RWPE2 (cell line): ENCODE measurements around the gene ARL5B.

Source experiments
- ATAC-seq: fragments of 200-7000 bp; cut with Tn5 transposase; 3 replicates; pipeline ENCODE4 v1.9.1; 2021; ENCODE audit warnings: low read depth
- DNase-seq: peaks from one replicate; pipeline ENCODE4 v3.0.0-alpha.2; 2020; ENCODE audit warnings: low spot score
- H3K27ac ChIP-seq: fragments of 450-650 bp; 2 replicates; pipeline ENCODE4 v1.5.1; 2017; ENCODE audit warnings: mild to moderate bottlenecking; ENCODE audit not compliant: poor library complexity, severe bottlenecking
- H3K27me3 ChIP-seq: fragments of 250-450 bp; sonication (Bioruptor Pico); 2 replicates; pipeline ENCODE4 v1.5.1; 2021; ENCODE audit warnings: mild to moderate bottlenecking, moderate library complexity; ENCODE audit not compliant: insufficient read depth, poor library complexity, severe bottlenecking
- H3K36me3 ChIP-seq: fragments of 250-450 bp; sonication (Bioruptor Pico); 2 replicates; pipeline ENCODE4 v1.5.1; 2020; ENCODE audit warnings: low read depth, mild to moderate bottlenecking, moderate library complexity
- H3K4me1 ChIP-seq: fragments of 250-450 bp; sonication (Bioruptor Pico); 2 replicates; pipeline ENCODE4 v1.5.1; 2021; ENCODE audit warnings: mild to moderate bottlenecking, moderate library complexity; ENCODE audit not compliant: insufficient read depth, poor library complexity, severe bottlenecking
- H3K4me3 ChIP-seq: fragments of 250-450 bp; sonication (Bioruptor Pico); 2 replicates; pipeline ENCODE4 v1.5.1; 2021; ENCODE audit warnings: mild to moderate bottlenecking, moderate library complexity; ENCODE audit not compliant: severe bottlenecking
- H3K9me3 ChIP-seq: fragments of 250-450 bp; sonication (Bioruptor Pico); 2 replicates; pipeline ENCODE4 v1.5.1; 2021; ENCODE audit warnings: mild to moderate bottlenecking, moderate library complexity; ENCODE audit not compliant: severe bottlenecking
- TF ChIP-seq, protein P1 (sequence below): fragments of 450-650 bp; IDR thresholded peaks from one replicate; pipeline ENCODE4 v1.5.1; 2017; ENCODE audit warnings: mild to moderate bottlenecking, moderate library complexity; ENCODE audit not compliant: poor library complexity, severe bottlenecking

Gene ARL5B

DNA sequence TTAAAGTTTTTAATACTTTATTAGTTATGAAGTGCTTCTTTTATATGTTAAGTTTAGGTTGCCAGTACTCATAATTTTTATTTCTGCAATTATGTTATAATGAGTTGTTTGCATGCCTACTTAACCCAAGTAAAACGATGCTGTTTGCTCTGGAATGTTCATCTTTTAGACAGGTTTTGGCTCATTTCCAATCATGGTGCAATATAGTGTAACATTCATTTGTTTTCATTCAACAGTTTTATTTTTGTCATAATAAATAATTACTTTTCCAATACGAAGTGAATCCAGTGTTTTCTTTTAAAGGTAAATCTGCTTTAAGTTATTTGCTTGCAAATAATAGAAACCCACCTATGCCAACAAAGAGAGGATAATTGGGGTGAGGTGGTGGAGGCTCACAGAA, 22.1 kb downstream of the ARL5B start:
- H3K36me3 ChIP-seq: peaks cover 21% of the 10 kb centered on the region
- peak overlapping the region; percentile 97 for H3K27ac ChIP-seq
- no peaks in the 10 kb centered on the region for H3K9me3 ChIP-seq
- TF ChIP-seq, protein P1, sequence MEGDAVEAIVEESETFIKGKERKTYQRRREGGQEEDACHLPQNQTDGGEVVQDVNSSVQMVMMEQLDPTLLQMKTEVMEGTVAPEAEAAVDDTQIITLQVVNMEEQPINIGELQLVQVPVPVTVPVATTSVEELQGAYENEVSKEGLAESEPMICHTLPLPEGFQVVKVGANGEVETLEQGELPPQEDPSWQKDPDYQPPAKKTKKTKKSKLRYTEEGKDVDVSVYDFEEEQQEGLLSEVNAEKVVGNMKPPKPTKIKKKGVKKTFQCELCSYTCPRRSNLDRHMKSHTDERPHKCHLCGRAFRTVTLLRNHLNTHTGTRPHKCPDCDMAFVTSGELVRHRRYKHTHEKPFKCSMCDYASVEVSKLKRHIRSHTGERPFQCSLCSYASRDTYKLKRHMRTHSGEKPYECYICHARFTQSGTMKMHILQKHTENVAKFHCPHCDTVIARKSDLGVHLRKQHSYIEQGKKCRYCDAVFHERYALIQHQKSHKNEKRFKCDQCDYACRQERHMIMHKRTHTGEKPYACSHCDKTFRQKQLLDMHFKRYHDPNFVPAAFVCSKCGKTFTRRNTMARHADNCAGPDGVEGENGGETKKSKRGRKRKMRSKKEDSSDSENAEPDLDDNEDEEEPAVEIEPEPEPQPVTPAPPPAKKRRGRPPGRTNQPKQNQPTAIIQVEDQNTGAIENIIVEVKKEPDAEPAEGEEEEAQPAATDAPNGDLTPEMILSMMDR: no peak
- peaks cover 38% of the 10 kb centered on the region for H3K4me1 ChIP-seq
- no peaks in the 10 kb centered on the region for H3K27me3 ChIP-seq
- DNase-seq: no peak
- no peak overlapping the region for H3K4me3 ChIP-seq
- no peak for ATAC-seq

DNA sequence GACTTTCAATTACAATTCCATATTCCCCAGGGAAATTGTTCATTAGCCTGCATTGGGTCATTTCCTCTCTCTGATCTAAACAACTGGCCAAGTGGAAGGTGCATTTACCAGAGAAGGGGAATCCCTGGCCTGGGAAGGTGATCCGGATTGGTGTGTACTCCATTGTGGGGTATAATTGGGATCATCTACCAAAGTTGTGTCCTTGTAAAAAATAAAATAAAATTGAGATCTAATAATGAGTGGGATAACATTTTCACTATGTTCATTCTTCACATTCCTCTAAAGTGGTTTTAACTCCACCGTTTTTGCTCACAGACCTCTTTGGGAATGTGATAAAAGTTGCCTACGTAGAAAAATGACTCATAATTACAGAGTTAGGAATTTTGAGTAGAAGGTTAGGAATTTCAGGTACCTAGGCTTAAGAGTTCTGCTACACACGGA, 22.8 kb downstream of the ARL5B start:
- H3K27me3 ChIP-seq: no peaks in the 10 kb centered on the region
- H3K9me3 ChIP-seq: no peaks in the 10 kb centered on the region
- peaks cover 38% of the 10 kb centered on the region for H3K4me1 ChIP-seq
- ATAC-seq (peak; percentile 85), DNase-seq (no peak)
- peaks cover 15% of the 10 kb centered on the region for H3K36me3 ChIP-seq
- H3K27ac ChIP-seq: peak overlapping the region; percentile 97
- TF ChIP-seq, protein P1: no peak
- H3K4me3 ChIP-seq: no peak overlapping the region

DNA sequence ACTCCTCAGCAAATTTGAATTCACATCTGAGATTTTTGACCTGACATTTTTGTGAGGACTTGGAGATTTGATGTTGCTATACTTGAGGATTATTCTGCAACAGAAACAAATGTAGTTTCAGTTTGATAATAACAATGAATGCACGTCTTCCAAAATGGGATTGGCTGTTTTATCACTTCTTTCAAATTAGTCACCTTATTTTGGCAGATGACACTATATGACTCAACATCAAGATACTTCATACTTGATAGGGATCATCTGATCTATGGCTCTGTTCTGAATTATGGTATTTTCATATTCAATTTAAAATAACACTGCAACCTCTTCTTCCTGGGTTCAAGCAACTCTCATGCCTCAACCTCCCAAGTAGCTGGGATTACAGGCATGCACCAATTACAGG, 24.2 kb downstream of the ARL5B start:
- peaks cover 4% of the 10 kb centered on the region; the same call in 1 of the 2 replicates for H3K36me3 ChIP-seq
- H3K27me3 ChIP-seq: no peaks in the 10 kb centered on the region
- peak; percentile 64 for ATAC-seq
- H3K27ac ChIP-seq: peak overlapping the region; percentile 97
- no peak for DNase-seq
- TF ChIP-seq, protein P1: no peak
- H3K4me3 ChIP-seq: no peak overlapping the region
- peaks cover 38% of the 10 kb centered on the region for H3K4me1 ChIP-seq
- H3K9me3 ChIP-seq: no peaks in the 10 kb centered on the region

DNA sequence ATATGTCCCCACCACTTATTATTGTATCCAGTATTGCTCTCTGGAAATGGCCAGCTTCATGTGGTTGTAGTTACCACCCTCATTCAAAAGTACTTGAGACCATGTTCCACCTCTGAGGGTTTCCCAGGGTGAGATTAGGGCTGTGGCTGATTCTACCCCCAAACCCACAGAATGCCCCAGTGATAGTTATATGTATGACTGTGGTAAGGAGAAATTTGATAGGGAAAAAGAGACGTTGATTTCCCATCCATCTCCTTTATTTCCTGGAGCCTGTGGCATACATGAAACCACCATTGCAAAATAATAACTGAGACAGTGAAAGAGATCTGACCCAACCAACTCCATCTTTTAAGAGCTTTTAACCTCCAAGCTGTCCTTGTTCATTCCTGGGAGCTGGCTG, 25.2 kb downstream of the ARL5B start:
- Histone ChIP-seq H3K27ac (peak overlapping the region; percentile 97), H3K4me1 (peaks cover 38% of the 10 kb centered on the region), H3K9me3 (no peaks in the 10 kb centered on the region), H3K36me3 (peaks cover 4% of the 10 kb centered on the region; the same call in 1 of the 2 replicates), H3K4me3 (no peak overlapping the region), H3K27me3 (no peaks in the 10 kb centered on the region)
- DNase-seq (no peak), ATAC-seq (no peak)
- TF ChIP-seq, protein P1: no peak

DNA sequence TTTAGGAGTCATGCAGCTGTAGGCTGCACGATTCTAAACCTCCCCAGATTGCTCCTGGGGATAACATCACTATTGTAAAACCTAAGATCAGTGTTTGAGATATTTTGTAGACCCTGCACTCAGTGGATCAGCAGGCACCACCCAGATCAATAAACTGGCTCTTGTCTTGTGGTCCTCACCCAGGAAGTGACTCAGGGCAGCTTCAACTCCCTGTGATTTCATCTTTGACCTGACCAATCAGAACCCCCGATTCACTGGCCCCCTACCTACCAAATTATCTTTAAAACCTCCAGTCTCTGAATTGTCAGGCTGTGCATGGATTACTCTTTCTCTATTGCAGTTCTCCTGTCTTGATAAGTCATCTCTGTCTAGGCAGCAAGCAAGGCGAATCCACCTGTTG, 25.7 kb downstream of the ARL5B start:
- no peaks in the 10 kb centered on the region for H3K27me3 ChIP-seq
- TF ChIP-seq, protein P1: no peak
- DNase-seq (no peak), ATAC-seq (no peak)
- H3K27ac ChIP-seq: no peak overlapping the region
- no peak overlapping the region for H3K4me3 ChIP-seq
- H3K4me1 ChIP-seq: peaks cover 39% of the 10 kb centered on the region
- H3K9me3 ChIP-seq: no peaks in the 10 kb centered on the region
- H3K36me3 ChIP-seq: peaks cover 4% of the 10 kb centered on the region; the same call in 1 of the 2 replicates
